SIG-M5 (cell line): Measurements from ENCODE around the gene FGF5.
"Not testable (repeated sequence)": the region's sequence is repeated elsewhere in the genome, so short reads cannot be mapped to it uniquely, and the experiment has no call there.

ENCODE experiments used
- DNase-seq: peaks from one replicate; lab custom pipeline; 2025; lab: John Stamatoyannopoulos, UW

FGF5 gene, protein sequence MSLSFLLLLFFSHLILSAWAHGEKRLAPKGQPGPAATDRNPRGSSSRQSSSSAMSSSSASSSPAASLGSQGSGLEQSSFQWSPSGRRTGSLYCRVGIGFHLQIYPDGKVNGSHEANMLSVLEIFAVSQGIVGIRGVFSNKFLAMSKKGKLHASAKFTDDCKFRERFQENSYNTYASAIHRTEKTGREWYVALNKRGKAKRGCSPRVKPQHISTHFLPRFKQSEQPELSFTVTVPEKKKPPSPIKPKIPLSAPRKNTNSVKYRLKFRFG

DNA sequence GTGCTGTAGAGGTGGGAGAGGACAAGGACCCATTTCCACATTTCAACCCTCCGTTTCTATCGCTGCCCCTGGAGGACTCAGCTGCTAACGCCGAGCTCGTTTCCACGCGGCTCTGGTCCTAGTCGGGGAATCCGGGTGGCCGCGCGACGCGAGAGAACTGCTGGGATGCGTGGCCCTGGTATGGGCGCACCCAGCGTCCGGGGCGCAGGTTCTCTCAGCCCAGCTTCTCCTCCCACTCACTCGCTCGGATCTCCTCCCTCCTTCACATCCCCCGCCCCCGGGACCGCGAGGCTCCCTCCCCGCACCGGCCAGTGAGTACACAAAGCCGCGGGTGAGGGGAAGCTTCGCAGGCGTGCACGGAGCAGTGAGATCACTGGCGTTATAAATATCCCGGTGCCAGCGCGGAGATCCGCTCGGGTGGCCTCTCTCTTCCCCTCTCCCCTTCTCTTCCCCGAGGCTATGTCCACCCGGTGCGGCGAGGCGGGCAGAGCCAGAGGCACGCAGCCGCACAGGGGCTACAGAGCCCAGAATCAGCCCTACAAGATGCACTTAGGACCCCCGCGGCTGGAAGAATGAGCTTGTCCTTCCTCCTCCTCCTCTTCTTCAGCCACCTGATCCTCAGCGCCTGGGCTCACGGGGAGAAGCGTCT is at the start of gene FGF5:
TSS of gene FGF5 (plus strand) at position 412 of the 649 bp plus-strand sequence. CDS start at position 573, 161 bp downstream.
- no peak for DNase-seq

DNA sequence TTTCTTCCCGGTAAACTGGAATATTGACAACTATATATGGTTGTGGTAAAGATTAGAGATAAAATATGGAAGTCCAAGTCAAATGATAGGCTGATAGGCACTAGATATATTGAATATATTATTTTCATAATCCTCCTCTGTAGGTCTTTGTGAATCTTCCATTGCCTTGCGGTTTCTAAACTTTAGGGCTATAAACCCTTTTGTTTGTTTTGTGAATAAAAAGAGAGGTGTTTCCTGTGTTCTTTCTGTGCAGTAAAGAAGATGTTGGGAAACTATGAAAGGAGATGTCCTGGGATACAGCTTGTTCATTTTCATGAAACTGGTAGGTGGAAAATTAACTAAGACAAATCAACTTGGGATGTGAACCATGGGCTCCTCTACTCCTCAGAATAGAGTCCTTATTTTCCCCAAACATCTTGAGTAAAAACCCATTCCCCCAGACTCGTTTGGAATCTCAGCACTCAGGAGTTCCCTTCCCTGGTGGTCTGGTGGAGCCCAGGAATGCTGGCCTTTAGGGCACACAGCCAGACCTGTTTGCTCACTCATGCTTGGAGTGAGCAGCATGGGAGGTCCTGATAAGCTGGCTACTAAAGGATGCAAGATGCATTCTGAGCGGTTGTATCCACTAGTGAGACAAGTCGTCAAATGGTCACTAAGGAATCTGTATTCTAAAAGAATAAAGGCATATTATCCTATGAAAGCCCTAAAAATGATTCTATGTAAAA is 47.0 kb upstream of the FGF5 start:
- DNase-seq: no peak

DNA sequence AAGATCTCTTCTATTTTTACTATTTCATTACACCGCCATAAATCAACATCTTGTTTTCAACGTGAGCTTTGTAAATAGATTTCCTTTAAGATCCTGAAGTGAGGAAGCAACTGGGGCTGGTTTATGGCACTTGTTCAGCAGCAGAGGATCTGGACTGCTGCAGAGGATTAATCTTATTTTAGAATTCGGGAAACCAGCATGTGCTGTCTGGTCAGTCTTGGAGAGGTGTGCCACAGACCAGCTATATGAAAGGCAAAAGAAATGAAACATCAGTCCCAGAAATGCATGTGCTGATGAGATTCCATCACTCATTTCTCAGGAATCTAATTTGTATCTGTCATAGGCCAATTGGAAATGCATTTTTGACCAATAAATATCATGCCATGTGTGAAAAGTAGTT is 45.8 kb upstream of the FGF5 start:
- DNase-seq: no peak

DNA sequence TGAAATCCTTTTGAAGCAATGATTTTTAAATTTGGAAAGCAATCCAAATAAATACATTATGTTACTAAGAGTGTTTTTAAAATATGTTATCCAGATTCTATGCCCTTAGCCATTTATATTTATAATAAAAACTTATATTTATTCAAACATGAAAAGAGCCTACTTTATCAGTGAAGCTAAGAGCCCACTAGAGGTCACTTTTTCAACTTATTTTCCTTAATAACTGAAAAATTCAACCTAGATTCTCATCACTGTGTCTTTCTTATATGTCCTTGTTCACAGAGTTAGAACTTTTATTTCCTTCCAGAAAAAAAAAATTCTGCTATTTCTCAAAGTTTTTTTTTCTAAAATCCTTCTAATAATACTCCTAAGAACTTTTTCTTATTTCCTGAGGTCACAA is 45.3 kb upstream of the FGF5 start:
- DNase-seq: no peak

DNA sequence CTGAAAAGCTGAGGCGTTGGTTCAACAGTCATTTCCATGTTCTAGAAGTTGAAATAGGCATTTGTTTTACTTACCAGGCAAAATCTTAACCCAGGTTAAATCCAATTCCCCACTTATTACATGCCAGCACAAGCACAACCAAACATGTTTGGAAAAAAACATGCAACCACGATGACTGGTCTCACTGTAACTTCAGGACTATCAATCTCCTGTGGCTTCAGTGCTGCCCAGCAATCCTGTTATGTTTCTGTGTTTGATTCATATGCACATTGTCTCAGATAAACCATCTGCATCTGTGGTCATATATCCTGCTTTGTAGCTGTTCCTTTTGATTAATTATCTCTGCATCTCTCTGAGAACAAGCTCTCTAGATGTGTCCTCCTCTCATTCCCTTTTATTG is 40.9 kb upstream of the FGF5 start:
- DNase-seq: no peak

DNA sequence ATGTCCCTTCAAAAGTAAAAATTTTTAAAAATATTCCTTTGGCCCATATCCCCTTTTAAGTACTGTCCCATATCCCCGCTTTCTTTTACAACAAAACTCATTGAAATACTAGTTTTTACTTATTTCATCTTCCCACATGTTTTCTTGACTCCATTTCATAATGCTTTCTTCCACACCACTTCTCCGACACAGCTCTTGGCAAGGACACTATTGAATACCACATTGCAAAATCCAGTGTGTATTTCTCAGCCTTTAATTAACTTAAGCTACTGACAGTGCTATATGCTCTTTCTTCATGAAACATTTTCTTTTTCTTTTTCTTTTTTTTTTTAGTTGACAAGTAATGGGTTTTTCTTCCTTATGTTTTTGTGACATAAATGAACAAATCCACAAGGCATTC is 40.4 kb upstream of the FGF5 start:
- DNase-seq: no peak

DNA sequence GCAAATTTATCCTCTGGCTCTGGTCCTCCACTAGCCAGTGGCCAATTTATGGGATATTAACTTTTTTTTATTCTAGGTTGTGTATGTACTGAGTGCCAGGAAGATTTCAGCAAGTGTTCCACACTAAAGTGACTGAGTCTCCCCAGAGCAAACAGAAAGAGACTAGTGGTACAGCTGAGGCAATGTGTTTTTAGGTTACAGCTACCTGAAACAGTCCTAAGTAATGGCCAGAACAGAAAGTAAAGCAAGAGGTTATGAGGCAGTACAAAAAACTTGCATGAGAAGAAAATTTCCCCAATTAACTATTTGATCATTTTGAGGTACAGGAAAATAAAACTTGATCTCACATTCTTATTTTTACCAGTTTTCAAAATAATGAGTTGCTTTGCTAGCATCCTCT is 38.0 kb upstream of the FGF5 start:
- DNase-seq: no peak

DNA sequence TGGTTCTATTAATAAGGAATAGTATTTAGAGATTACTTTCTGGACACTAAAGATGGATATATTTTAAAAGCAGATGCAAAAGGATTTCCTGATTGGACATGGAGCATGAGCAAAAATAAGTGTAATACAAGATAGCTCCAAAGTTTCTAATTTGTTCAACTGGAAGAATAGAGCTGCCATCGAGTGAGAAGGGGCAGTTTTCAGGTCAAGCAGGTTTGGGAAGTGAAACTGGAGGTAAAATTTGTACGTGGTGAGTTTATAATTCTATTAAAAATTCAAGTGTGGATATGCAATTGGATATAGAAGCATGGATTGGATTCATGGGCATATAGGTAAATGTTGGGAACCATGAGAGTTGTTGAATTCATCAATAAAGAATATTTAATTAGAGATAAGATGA is 37.3 kb upstream of the FGF5 start:
- DNase-seq: no peak

DNA sequence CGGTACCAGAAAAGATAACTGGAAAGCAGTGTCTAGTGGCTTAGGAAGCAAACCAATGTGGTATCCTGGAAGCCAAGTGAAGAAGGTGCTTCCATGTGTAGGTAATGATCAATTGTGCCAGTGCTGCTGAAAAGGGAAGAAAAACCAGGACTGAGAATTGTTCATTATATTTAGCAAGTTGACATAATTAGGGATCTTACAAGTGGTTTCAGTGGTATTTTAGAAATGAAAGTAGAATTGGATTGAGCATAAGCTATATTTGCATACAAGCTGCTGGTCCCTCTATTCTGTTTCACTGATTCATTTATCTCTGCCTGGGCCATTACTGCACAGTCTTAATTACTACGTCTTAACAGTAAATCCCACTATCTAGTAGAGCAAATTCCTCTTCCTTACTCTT is 36.9 kb upstream of the FGF5 start:
- no peak for DNase-seq

DNA sequence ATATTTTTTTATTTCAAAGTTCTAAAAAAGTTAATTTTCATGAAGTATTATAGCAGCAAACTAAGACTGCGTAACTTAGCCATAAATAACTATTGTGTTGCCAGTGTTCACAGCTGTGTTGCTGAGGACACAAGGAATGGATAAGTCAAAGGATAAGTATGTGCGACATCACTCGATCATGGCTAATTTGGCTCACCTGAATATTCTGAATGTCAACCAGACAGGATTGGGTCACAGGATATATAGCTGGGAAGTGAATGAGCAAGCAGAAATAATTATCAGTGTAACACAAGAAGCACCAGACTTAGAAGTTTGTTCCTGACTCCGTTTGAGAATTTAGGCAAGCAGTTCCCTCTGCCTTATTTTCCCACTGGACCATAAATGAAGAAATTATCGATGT is 35.3 kb upstream of the FGF5 start:
- no peak for DNase-seq

DNA sequence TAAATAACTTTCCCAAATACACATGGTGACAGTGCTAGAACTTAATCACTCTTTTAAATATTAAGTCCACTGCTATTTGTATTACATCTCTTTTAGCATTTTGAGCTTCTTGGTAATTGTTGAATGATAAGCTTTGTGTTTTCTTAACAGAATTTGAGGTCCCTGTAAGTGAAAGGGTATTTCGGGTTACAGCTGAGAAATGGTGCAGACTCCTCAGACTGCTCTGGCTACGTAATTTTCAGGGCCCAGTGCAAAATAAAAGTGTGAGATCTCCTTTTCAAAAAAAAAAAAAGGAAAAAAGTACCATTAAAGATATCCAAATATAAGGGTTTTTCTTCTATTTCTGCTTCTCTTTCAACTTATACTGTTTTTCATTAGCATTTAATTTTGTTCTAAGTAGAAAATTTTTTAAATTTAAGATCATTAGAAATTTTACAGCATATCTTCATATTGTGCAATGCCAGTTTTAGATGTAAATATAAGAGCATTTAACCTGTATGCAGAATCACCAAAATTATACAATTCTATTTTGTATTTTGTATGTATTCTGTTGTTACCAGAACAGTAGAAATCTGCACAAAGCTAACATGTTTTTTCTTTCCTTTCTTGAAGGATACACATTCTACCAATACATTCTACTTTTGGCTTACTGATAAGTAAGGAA is 33.6 kb upstream of the FGF5 start:
- DNase-seq: no peak

DNA sequence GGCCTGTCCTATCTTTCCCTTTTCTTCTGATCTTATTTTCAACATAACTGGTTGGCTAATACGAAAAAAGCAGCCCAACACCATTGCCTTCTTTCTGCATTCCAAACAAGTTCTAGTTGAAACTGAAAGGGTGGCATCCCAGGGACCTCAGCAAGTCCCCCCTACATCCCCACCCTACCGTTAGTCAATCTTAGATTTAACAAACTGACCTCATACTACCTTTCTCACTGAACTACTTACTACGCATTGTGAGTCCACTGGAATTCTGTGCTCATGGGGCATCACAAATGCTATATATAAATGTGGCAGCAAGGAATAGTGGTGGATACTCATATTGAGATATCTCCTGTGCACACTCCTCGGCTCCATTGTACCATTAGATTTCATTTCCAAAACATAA is 33.1 kb upstream of the FGF5 start:
- no peak for DNase-seq

DNA sequence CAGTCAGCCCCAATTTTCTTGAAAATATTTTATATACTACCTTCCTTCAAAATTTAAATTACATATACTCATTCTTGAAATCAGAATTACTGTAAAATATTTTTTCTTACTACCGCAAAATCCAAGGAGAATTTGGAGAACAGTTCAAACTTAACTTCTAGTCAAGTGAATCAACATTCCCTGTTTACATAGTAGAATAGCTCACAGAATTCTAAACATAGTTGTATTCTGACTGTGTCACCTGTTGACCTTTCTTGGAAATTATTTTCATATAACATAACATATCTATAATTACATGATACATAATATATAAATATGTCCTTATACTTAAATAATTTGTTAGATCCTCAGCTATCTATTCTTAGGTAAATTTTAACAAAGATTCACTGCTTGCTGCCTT is 31.0 kb upstream of the FGF5 start:
- no peak for DNase-seq

DNA sequence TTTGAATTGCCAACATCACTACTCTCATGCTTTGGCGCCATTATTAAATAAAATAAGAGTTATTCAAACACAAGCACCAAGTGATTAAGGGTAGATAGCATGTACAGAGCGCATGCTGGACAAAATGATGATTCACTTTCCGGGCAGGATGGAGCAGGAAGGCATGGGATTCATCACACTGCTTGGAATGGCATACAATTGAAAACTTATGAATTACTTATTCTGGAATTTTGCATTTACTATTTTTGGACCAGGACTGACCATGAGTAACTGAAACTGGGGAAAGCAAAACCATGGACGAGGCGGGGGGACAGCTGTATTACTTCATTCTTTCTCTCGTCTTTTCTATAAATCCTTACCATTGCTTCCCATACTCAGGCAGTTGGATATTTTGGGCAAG is 28.5 kb upstream of the FGF5 start:
- no peak for DNase-seq

DNA sequence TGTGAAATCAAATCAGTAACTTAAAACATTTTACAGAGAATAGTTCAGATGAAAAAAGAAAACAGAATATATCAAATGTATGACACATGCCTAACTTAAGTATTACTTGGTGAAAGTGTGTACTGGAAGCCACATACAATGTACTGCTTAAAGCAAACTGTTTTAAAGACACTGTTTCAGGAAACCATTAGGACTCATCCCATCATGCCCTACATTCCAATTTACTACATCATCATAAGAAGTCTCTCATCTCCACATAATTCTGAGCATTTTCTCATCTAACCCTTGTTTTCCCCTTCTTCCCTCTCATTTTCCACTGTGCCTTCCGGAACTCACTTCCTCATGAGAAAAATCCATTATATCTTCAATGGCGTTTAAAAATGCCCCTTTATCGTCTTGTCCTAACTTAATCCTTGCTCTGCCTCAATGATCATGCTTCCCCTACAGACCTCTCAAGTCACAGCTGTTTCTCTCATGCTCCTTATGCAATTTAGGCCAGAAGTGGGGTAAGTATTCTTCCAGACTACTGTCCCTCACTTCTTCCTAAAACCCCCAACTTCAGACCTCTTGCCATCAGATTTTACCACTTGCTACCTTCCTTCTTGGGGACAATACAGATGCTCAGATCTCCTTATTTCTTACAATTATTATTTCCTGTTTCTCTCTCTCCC is 26.8 kb upstream of the FGF5 start:
- no peak for DNase-seq

DNA sequence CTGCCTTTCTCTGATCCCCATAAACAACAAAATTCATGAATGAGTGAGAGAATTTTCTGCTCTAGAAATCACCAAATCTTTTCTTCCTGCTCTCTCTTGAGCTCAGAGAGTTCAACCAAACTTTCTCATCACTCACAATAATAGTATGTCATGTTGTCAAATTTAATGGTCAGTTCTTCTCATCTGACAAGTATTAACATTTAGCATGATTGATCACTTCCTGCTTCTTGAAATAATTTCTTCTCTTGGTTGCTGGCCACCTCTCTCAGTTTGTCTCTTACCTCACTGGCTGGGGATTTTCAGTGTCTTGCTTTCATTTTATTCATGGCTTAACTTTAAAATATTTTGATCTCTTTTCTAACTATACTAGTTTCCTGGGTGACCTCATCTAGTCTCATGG is 25.5 kb upstream of the FGF5 start:
- no peak for DNase-seq

DNA sequence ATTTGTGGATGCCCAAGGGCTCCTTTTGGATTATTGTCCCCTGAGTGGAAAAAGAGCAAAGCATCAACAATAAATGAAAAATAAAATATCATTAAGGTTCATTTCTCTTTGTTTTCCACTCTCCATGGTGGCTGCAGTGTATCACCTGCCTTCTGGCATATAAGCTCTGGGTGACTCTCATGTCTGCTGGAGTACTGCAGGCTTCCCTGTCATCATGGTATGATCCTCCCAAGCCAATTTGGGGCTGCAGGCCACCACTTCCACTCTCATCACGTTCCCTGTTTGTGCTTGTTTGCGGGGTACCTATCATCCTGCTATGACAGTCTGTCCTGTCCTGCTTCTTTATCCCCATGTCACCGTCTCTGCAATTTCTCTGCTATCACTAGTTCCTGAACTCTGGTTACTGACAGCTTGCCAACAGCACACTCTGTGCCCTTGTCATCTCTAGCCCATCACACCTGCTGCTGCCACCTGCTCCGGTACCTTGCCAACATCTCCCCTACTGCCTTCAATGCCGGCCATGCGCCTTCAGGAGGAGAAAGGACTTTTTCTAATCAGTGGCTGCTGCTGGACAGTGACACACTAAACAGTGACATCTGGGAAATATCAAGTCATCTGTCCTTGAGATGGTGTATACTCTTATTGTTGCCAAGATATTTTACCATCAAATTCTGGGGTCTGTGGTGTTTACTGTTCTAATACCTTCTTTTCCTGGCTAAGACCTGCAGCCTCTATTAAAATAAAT is 23.0 kb upstream of the FGF5 start:
- DNase-seq: no peak

DNA sequence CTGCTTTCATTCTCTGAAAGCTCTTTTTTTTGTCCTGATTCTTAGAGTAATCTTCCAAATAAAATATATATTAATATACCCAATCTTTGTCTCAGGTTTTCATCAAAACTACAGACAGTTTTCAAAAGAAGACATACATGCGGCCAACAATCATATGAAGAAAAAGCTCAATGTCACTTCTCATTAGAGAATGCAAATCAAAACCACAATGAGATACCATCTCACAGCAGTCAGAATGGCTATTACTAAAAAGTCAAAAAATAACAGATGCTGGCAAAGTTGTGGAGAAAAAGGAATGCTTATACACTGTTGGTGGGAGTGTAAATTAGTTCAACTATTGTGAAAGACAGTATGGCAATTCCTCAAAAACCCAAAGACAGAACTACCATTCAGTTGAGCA is 19.0 kb upstream of the FGF5 start:
- not testable (repeated sequence) for DNase-seq

DNA sequence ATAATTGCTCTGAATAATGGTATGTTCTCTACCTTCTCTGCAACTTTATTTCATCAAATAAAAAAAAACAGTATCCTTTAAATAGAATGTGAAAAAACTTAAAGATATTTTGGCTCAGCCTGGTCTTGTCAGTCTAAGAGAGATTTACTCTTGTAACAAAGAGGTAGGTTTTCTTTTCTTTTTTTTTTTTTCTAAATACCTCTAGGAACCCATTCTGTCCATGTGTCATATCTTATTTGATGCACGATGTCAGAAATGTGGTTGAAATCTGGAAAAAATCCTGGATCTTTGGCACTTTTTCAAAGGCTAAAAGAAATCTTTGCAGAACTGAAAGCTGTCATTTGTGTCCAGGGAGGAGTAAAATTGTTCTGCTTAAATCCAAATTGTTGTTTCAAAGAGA is 17.3 kb upstream of the FGF5 start:
- no peak for DNase-seq

DNA sequence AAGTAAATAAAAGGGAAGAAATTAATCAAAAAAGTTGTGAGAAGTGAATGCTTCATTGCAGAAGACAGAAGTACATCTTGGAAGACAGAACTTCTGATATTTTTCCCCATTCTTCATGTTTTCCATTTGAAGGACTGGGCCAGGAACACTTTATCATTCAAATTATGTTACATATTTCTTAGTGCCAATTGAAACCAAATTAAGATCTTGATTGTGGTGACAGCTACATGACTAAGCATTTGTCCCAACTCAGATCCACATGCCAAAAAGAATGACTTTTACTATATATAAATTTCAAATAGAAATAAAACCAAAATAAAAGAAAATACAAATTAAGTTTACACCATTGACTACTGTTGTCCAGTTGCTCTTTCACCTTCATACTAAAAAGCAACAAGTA is 14.0 kb upstream of the FGF5 start:
- DNase-seq: no peak

DNA sequence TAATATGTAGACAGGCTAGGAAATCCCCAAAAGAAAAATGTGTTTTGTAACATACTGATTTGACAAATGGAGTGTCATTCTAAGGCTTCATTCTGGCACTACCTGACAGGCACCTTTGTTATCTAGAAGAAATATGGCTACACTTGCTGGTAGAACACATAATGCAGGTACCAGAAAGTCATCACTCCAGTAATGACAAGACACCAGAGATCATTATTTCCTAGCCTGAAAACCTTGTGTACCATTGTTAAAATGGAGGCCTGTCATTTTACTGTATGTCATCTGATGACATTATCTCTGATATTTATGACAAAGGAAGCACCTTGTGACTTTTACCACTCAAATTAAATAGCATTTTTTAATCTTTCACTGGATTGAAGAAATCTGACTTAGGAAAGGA is 13.5 kb upstream of the FGF5 start:
- no peak for DNase-seq

DNA sequence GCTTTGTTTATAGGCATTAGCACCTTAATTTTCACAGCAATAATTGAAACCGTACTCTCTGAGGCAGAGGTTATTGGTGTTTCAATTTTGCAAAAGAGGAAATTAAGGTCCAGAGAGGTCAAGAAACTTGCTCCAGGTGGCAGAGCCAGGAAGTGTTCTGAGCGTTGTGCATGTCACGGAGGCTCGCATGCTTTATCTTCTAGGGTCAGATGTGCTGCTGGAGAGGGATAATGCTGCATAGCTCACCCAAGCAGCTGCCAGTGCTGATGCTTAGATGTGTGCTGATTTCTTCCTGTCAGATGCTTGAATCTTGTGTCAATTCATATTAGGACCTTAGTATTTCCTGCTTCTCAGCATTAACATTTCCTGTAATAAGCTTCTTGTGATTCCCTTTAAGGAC is 13.0 kb upstream of the FGF5 start:
- DNase-seq: no peak
